Colonic mucosa (tissue), 4 donors: ENCODE measurements around the gene ARHGAP15. TPM values are rescaled to one million over a fixed set of nuclear protein-coding genes. Genes with fewer than 3 reads are reported as not detected.

ENCODE experiments used
- DNase-seq: peaks from one replicate; pipeline ENCODE4 v3.0.0-alpha.2; 2020
- H3K27ac ChIP-seq: fragments of 200-600 bp; one replicate; pipeline ENCODE4 v1.8.0; 2021
- H3K27me3 ChIP-seq: fragments of 200-600 bp; one replicate; pipeline ENCODE4 v1.8.0; 2021
- H3K36me3 ChIP-seq: fragments of 200-600 bp; one replicate; pipeline ENCODE4 v1.8.0; 2021
- H3K4me1 ChIP-seq: fragments of 200-600 bp; one replicate; pipeline ENCODE4 v1.8.0; 2021; ENCODE audit warnings: mild to moderate bottlenecking
- H3K4me3 ChIP-seq: fragments of 200-600 bp; one replicate; pipeline ENCODE4 v1.8.0; 2021
- H3K9ac ChIP-seq, 2 donors: one replicate each; pipeline ENCODE4 v1.7.0; 2013; ENCODE audit warnings: control low read depth in 2 of 2, low read depth in 2 of 2, low read length in 2 of 2
- H3K9me3 ChIP-seq: fragments of 200-600 bp; one replicate; pipeline ENCODE4 v1.8.0; 2021
- intact Hi-C: fragments of 100-400 bp; cut with DNase I; formaldehyde crosslinking; loops from one replicate; pipeline ENCODE4 v1.14.1; 2022
- total RNA-seq, 2 donors: library from RNA; stranded (reverse); fragmentation: NEBNext Ultra II Directional in 1 of 2; extraction: Animal tissue kit (Norgen Biotek cat#: 25700) in 1 of 2; gene quantifications; one replicate each; pipeline ENCODE4 v1.2.1, GENCODE V29; 2021
- TF ChIP-seq, protein P1 (sequence below): fragments of 200-600 bp; IDR thresholded peaks from one replicate; pipeline ENCODE4 v1.8.0; 2022; ENCODE audit warnings: antibody characterized with exemption, mild to moderate bottlenecking
- donor health status: healthy.
- donor health status: DM: no; HTN: no; CAD: no.
- donor health status: DM: no; HTN: no; CAD: no.

The ARHGAP15 gene
- total RNA-seq, 2 donors from 2014 or later = 1.6 to 3.7 TPM

GRCh38 chr2:143209570-143210445, 80.6 kb downstream of the ARHGAP15 start:
- H3K27me3 ChIP-seq = no peaks in the 10 kb centered on the region
- H3K4me3 ChIP-seq = no peak overlapping the region
- no peaks in the 10 kb centered on the region for H3K9me3 ChIP-seq
- intact Hi-C loops = no loop called here
- H3K27ac ChIP-seq = no peak overlapping the region
- DNase-seq = no peak
- no peaks in the 10 kb centered on the region for H3K36me3 ChIP-seq
- TF ChIP-seq, protein P1, sequence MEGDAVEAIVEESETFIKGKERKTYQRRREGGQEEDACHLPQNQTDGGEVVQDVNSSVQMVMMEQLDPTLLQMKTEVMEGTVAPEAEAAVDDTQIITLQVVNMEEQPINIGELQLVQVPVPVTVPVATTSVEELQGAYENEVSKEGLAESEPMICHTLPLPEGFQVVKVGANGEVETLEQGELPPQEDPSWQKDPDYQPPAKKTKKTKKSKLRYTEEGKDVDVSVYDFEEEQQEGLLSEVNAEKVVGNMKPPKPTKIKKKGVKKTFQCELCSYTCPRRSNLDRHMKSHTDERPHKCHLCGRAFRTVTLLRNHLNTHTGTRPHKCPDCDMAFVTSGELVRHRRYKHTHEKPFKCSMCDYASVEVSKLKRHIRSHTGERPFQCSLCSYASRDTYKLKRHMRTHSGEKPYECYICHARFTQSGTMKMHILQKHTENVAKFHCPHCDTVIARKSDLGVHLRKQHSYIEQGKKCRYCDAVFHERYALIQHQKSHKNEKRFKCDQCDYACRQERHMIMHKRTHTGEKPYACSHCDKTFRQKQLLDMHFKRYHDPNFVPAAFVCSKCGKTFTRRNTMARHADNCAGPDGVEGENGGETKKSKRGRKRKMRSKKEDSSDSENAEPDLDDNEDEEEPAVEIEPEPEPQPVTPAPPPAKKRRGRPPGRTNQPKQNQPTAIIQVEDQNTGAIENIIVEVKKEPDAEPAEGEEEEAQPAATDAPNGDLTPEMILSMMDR = no peak
- H3K4me1 ChIP-seq = no peaks in the 10 kb centered on the region
- H3K9ac ChIP-seq = no peak overlapping the region

GRCh38 chr2:143210446-143210819, 81.2 kb downstream of the ARHGAP15 start:
- H3K9me3 ChIP-seq = no peaks in the 10 kb centered on the region

DNA sequence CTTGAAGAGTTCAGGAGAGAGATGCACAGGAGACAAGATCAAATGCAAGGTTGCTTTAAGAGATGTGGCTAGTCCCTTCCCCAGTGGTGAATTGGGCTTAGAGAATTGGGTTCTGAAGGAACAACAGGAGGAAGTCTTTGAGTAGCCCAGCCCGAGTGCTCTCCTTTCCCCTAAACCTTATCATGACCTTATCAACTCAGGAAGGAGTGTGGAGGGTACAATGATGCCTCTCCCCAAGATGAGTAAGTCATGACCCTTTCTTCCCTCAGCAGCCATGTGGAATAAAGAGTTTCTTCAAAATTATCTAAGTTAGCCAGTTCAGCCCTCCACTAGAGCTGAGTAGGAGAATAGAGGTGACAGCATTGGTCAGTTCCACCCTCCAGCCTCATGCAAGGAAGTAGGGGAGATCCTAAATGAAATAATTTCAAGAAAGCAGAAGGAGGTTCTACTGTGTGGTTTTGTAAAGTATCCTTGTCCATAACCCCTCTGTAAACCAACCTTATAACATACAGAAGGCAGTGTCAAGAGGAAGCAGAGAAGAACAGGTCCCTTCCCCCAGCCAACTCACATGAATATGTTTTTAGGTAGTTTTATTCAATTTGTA, 88.4 kb downstream of the ARHGAP15 start:
- intact Hi-C loops = no loop called here
- H3K9ac ChIP-seq = no peak overlapping the region
- no peaks in the 10 kb centered on the region for H3K9me3 ChIP-seq
- no peak overlapping the region for H3K27ac ChIP-seq
- no peaks in the 10 kb centered on the region for H3K4me1 ChIP-seq
- no peak overlapping the region for H3K4me3 ChIP-seq
- H3K36me3 ChIP-seq = no peaks in the 10 kb centered on the region
- H3K27me3 ChIP-seq = no peaks in the 10 kb centered on the region
- TF ChIP-seq, protein P1 = no peak
- no peak for DNase-seq

More at GRCh38 chr2:143210446-143210819, 81.2 kb downstream of the ARHGAP15 start:
- no peak overlapping the region for H3K27ac ChIP-seq
- intact Hi-C loops = no loop called here
- DNase-seq = no peak
- no peak overlapping the region for H3K4me3 ChIP-seq
- no peak overlapping the region for H3K9ac ChIP-seq
- TF ChIP-seq, protein P1 = no peak
- H3K27me3 ChIP-seq = no peaks in the 10 kb centered on the region
- no peaks in the 10 kb centered on the region for H3K4me1 ChIP-seq
- H3K36me3 ChIP-seq = no peaks in the 10 kb centered on the region

DNA sequence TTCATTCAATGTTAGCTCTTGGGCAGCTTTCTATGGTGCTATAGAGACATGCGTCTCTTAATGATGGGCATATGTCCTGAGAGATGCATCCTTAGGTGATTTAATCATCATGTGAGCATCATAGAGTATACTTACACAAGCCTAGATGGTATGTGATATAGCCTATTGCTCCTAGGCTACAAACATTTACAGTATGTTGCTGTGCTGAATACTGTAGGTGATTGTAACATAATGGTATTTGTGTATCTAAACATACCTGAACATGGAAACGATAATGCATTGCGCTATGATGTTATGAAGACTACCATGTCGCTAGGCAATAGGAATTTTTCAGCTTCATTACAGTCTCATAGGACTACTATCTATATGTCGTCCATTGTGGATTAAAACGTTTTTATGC, 89.4 kb downstream of the ARHGAP15 start:
- TF ChIP-seq, protein P1 = no peak
- Histone ChIP-seq H3K36me3 (no peaks in the 10 kb centered on the region), H3K27me3 (no peaks in the 10 kb centered on the region), H3K27ac (no peak overlapping the region), H3K4me3 (no peak overlapping the region), H3K4me1 (no peaks in the 10 kb centered on the region), H3K9me3 (no peaks in the 10 kb centered on the region), H3K9ac (no peak overlapping the region)
- intact Hi-C loops = no loop called here
- no peak for DNase-seq

- DNase-seq = no peak
- Histone ChIP-seq H3K9me3 (no peaks in the 10 kb centered on the region), H3K36me3 (no peaks in the 10 kb centered on the region), H3K27ac (no peak overlapping the region), H3K9ac (no peak overlapping the region), H3K4me1 (no peaks in the 10 kb centered on the region), H3K27me3 (no peaks in the 10 kb centered on the region), H3K4me3 (no peak overlapping the region)
- TF ChIP-seq, protein P1 = no peak
- intact Hi-C loops = no loop called here
Observed at GRCh38 chr2:143219266-143219665, 90.0 kb downstream of the ARHGAP15 start.
